Measurements from ENCODE around the gene ZDHHC24.

ZDHHC24 gene

DNA sequence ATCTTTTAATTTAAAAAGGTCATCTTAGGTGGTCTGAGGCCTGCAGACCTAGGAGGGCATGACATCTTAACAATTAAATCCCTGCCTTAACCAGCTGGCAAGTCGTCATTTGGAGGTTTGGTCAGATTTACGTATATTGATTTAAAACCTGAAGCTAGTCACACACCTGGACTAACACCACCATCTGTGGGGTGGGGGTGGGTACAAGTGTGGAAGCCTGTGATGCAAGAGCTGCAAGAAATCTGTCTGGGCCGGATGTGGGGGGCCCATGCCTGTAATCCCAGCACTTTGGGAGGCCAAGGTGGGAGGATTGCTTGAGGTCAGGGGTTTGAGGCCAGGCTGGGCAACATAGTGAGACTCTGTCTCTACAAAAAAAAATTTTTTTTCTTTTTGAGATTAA lies 35.4 kb upstream of the ZDHHC24 start:
- ATAC-seq (ENCODE audit: insufficient read depth, low read depth) = no peak

DNA sequence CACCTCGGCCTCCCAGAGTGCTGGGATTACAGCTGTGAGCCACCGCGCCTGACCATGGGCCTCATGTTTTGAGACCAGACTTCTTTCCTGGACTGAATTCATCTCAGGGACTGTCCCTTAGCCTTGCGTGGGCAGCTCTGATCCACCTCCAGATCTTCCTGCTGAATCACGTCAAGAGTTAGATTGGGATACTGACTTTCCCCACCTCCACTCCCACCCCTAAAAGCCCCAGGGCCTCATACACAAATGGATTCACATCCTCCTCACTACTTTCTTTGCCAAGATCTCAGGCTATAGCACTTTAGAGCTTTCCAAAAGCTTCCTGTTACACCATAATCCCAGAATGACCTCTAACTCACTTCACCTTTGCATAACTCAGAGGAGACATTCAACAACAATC lies 35.0 kb upstream of the ZDHHC24 start:
- H3K4me2 ChIP-seq (ENCODE audit: insufficient read depth, low read length) = no peak overlapping the region
- TF ChIP-seq CTCF (IDR thresholded peaks at IDR 0.05; ENCODE audit: borderline replicate concordance, extremely low read depth, low read length, poor library complexity, severe bottlenecking) (no peak), EZH2 (IDR thresholded peaks at IDR 0.05; ENCODE audit: borderline replicate concordance, low read depth, low read length, severe bottlenecking) (no peak)
- no peak overlapping the region for H2AFZ ChIP-seq (ENCODE audit: low read depth, low read length)
- DNase-seq (no peak), ATAC-seq (ENCODE audit: insufficient read depth, low read depth) (no peak)
- no peaks in the 10 kb centered on the region for H3K36me3 ChIP-seq (ENCODE audit: insufficient read depth, low read length)
- peaks cover 4% of the 10 kb centered on the region for H3K4me1 ChIP-seq (ENCODE audit: insufficient read depth, low read length)
- no peaks in the 10 kb centered on the region for H4K20me1 ChIP-seq (ENCODE audit: insufficient read depth, low read length)
- H3K9ac ChIP-seq (ENCODE audit: low read depth, low read length) = no peak overlapping the region
- H3K4me3 ChIP-seq (ENCODE audit: low read depth in 1 of 2, low read length in 2 of 2) = no peak overlapping the region
- H3K27ac ChIP-seq (ENCODE audit: low read length) = no peak overlapping the region
- no peaks in the 10 kb centered on the region for H3K27me3 ChIP-seq (ENCODE audit: insufficient read depth, low read length, poor library complexity)
- peaks cover 5% of the 10 kb centered on the region for H3K9me3 ChIP-seq (ENCODE audit: insufficient read depth, low read length, severe bottlenecking)
- no peaks in the 10 kb centered on the region for H3K79me2 ChIP-seq (ENCODE audit: insufficient read depth, low read length)

More for the DNA sequence above, 35.4 kb upstream of the ZDHHC24 start:
- TF ChIP-seq CTCF (IDR thresholded peaks at IDR 0.05; ENCODE audit: borderline replicate concordance, extremely low read depth, low read length, poor library complexity, severe bottlenecking) = no peak
- no peak for TF ChIP-seq EZH2 (IDR thresholded peaks at IDR 0.05; ENCODE audit: borderline replicate concordance, low read depth, low read length, severe bottlenecking)
- H3K4me1 ChIP-seq (ENCODE audit: insufficient read depth, low read length) = peaks cover 4% of the 10 kb centered on the region
- no peaks in the 10 kb centered on the region for H3K36me3 ChIP-seq (ENCODE audit: insufficient read depth, low read length)
- H2AFZ ChIP-seq (ENCODE audit: low read depth, low read length) = no peak overlapping the region
- no peaks in the 10 kb centered on the region for H3K79me2 ChIP-seq (ENCODE audit: insufficient read depth, low read length)
- peaks cover 5% of the 10 kb centered on the region for H3K9me3 ChIP-seq (ENCODE audit: insufficient read depth, low read length, severe bottlenecking)
- H3K27ac ChIP-seq (ENCODE audit: low read length) = no peak overlapping the region
- H3K27me3 ChIP-seq (ENCODE audit: insufficient read depth, low read length, poor library complexity) = no peaks in the 10 kb centered on the region
- H3K9ac ChIP-seq (ENCODE audit: low read depth, low read length) = no peak overlapping the region
- no peak overlapping the region for H3K4me3 ChIP-seq (ENCODE audit: low read depth in 1 of 2, low read length in 2 of 2)
- H4K20me1 ChIP-seq (ENCODE audit: insufficient read depth, low read length) = no peaks in the 10 kb centered on the region
- no peak for DNase-seq
- H3K4me2 ChIP-seq (ENCODE audit: insufficient read depth, low read length) = no peak overlapping the region

DNA sequence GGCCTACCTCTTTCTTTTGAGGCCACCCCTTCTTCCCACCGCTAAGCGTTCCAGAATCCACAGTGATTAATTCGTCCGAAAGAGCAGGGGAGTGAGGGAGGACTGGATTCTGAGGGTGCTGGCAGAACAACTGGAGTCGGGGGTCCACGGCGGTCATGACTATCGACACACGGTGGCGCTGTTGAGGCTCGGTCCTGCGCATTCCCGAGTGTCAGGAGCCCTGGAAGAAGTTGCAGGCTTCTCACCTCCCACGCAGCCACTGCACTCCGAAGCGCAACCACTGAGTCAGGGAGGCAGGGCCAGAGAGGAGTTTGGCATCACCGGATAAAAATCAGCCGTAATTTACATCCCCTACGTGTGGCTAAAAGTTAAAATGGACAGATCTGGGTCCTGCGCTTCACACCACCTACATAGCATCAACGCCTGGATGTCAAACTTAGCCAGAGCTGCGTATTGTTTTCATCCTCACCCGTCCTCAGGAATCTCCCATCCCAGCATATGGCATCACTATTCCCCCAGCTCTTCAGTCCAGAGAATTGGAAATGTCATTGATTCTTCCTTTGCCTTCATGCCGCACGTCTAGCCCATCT lies 33.3 kb upstream of the ZDHHC24 start:
- H3K27ac ChIP-seq (ENCODE audit: low read length) = no peak overlapping the region
- H3K79me2 ChIP-seq (ENCODE audit: insufficient read depth, low read length) = no peaks in the 10 kb centered on the region
- H3K4me3 ChIP-seq (ENCODE audit: low read depth in 1 of 2, low read length in 2 of 2) = no peak overlapping the region
- TF ChIP-seq CTCF (IDR thresholded peaks at IDR 0.05; ENCODE audit: borderline replicate concordance, extremely low read depth, low read length, poor library complexity, severe bottlenecking) (peak; percentile 90), EZH2 (IDR thresholded peaks at IDR 0.05; ENCODE audit: borderline replicate concordance, low read depth, low read length, severe bottlenecking) (no peak)
- H3K27me3 ChIP-seq (ENCODE audit: insufficient read depth, low read length, poor library complexity) = no peaks in the 10 kb centered on the region
- ATAC-seq (ENCODE audit: insufficient read depth, low read depth) = peak; percentile 93
- H2AFZ ChIP-seq (ENCODE audit: low read depth, low read length) = peak overlapping the region; percentile 56
- no peaks in the 10 kb centered on the region for H4K20me1 ChIP-seq (ENCODE audit: insufficient read depth, low read length)
- no peaks in the 10 kb centered on the region for H3K36me3 ChIP-seq (ENCODE audit: insufficient read depth, low read length)
- H3K9me3 ChIP-seq (ENCODE audit: insufficient read depth, low read length, severe bottlenecking) = peaks cover 5% of the 10 kb centered on the region
- H3K4me2 ChIP-seq (ENCODE audit: insufficient read depth, low read length) = peak overlapping the region; percentile 46
- peak; percentile 72 for DNase-seq
- peaks cover 4% of the 10 kb centered on the region for H3K4me1 ChIP-seq (ENCODE audit: insufficient read depth, low read length)
- H3K9ac ChIP-seq (ENCODE audit: low read depth, low read length) = no peak overlapping the region

DNA sequence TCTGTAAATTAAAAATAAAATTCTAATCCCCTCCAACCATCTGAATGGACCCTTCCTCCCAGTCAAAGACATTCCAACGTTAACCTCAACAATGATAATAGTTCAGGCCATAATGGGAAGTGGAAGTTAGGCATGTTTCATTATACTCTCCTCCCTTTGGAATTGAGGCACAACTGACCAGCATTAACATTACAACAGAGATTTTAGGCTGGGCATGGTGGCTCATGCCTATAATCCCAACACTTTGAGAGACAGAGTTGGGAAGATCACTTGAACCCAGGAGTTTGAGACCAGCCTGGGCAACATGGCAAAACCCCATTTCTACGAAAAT lies 25.0 kb upstream of the ZDHHC24 start:
- TF ChIP-seq EZH2 (IDR thresholded peaks at IDR 0.05; ENCODE audit: borderline replicate concordance, low read depth, low read length, severe bottlenecking) (no peak), CTCF (IDR thresholded peaks at IDR 0.05; ENCODE audit: borderline replicate concordance, extremely low read depth, low read length, poor library complexity, severe bottlenecking) (no peak)
- DNase-seq (no peak), ATAC-seq (ENCODE audit: insufficient read depth, low read depth) (no peak)
- Histone ChIP-seq H3K9ac (ENCODE audit: low read depth, low read length) (no peak overlapping the region), H3K4me3 (ENCODE audit: low read depth in 1 of 2, low read length in 2 of 2) (no peak overlapping the region), H4K20me1 (ENCODE audit: insufficient read depth, low read length) (no peaks in the 10 kb centered on the region), H3K27me3 (ENCODE audit: insufficient read depth, low read length, poor library complexity) (no peaks in the 10 kb centered on the region), H3K4me1 (ENCODE audit: insufficient read depth, low read length) (no peaks in the 10 kb centered on the region), H3K9me3 (ENCODE audit: insufficient read depth, low read length, severe bottlenecking) (no peaks in the 10 kb centered on the region), H3K27ac (ENCODE audit: low read length) (no peak overlapping the region), H3K36me3 (ENCODE audit: insufficient read depth, low read length) (no peaks in the 10 kb centered on the region), H3K79me2 (ENCODE audit: insufficient read depth, low read length) (no peaks in the 10 kb centered on the region), H3K4me2 (ENCODE audit: insufficient read depth, low read length) (no peak overlapping the region), H2AFZ (ENCODE audit: low read depth, low read length) (no peak overlapping the region)
